RWPE2 (cell line): ENCODE results near the gene RRH.
"Not testable (repeated sequence)": the region's sequence is repeated elsewhere in the genome, so short reads cannot be mapped to it uniquely, and the experiment has no call there.

Experiments
- ATAC-seq: fragments of 200-7000 bp; cut with Tn5 transposase; 3 replicates; pipeline ENCODE4 v1.9.1; 2021; ENCODE audit warnings: low read depth
- DNase-seq: peaks from one replicate; pipeline ENCODE4 v3.0.0-alpha.2; 2020; ENCODE audit warnings: low spot score
- H3K27ac ChIP-seq: fragments of 450-650 bp; 2 replicates; pipeline ENCODE4 v1.5.1; 2017; ENCODE audit warnings: mild to moderate bottlenecking; ENCODE audit not compliant: poor library complexity, severe bottlenecking
- H3K27me3 ChIP-seq: fragments of 250-450 bp; sonication (Bioruptor Pico); 2 replicates; pipeline ENCODE4 v1.5.1; 2021; ENCODE audit warnings: mild to moderate bottlenecking, moderate library complexity; ENCODE audit not compliant: insufficient read depth, poor library complexity, severe bottlenecking
- H3K36me3 ChIP-seq: fragments of 250-450 bp; sonication (Bioruptor Pico); 2 replicates; pipeline ENCODE4 v1.5.1; 2020; ENCODE audit warnings: low read depth, mild to moderate bottlenecking, moderate library complexity
- H3K4me1 ChIP-seq: fragments of 250-450 bp; sonication (Bioruptor Pico); 2 replicates; pipeline ENCODE4 v1.5.1; 2021; ENCODE audit warnings: mild to moderate bottlenecking, moderate library complexity; ENCODE audit not compliant: insufficient read depth, poor library complexity, severe bottlenecking
- H3K4me3 ChIP-seq: fragments of 250-450 bp; sonication (Bioruptor Pico); 2 replicates; pipeline ENCODE4 v1.5.1; 2021; ENCODE audit warnings: mild to moderate bottlenecking, moderate library complexity; ENCODE audit not compliant: severe bottlenecking
- H3K9me3 ChIP-seq: fragments of 250-450 bp; sonication (Bioruptor Pico); 2 replicates; pipeline ENCODE4 v1.5.1; 2021; ENCODE audit warnings: mild to moderate bottlenecking, moderate library complexity; ENCODE audit not compliant: severe bottlenecking
- CTCF ChIP-seq: fragments of 450-650 bp; IDR thresholded peaks from one replicate; pipeline ENCODE4 v1.5.1; 2017; ENCODE audit warnings: mild to moderate bottlenecking, moderate library complexity; ENCODE audit not compliant: poor library complexity, severe bottlenecking

The RRH gene

DNA sequence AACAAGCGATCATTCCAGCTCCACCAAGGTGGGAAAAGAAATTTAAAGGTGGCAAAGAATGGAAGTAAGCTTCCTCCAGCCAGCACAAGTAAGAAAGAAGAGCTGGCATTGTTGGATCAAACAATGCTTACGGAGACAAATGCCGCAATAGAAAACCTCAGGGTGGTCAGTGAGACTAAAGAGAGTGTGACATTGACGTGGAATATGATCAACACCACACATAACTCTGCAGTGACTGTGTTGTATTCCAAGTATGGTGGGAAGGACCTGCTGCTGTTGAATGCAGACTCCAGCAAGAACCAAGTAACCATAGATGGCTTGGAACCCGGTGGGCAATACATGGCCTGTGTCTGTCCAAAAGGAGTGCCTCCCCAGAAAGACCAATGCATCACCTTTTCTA is 42.3 kb downstream of the RRH start:
- Histone ChIP-seq H3K27me3 (no peaks in the 10 kb centered on the region), H3K4me1 (no peaks in the 10 kb centered on the region), H3K36me3 (no peaks in the 10 kb centered on the region), H3K27ac (no peak overlapping the region), H3K9me3 (no peaks in the 10 kb centered on the region), H3K4me3 (no peak overlapping the region)
- DNase-seq (no peak), ATAC-seq (no peak)
- TF ChIP-seq CTCF: no peak

- TF ChIP-seq CTCF: no peak
- no peaks in the 10 kb centered on the region for H3K9me3 ChIP-seq
- H3K36me3 ChIP-seq: no peaks in the 10 kb centered on the region
Measured at GRCh38 chr4:109872065-109872464, 44.3 kb downstream of the RRH start.

GRCh38 chr4:109872950-109873656 is 45.3 kb downstream of the RRH start:
- Histone ChIP-seq H3K4me3 (no peak overlapping the region), H3K36me3 (no peaks in the 10 kb centered on the region), H3K9me3 (no peaks in the 10 kb centered on the region), H3K4me1 (no peaks in the 10 kb centered on the region), H3K27ac (no peak overlapping the region), H3K27me3 (no peaks in the 10 kb centered on the region)
- DNase-seq (no peak), ATAC-seq (no peak)
- TF ChIP-seq CTCF: no peak

More at GRCh38 chr4:109872065-109872464, 44.3 kb downstream of the RRH start:
- H3K4me3 ChIP-seq: no peak overlapping the region
- no peaks in the 10 kb centered on the region for H3K4me1 ChIP-seq
- ATAC-seq (no peak), DNase-seq (no peak)
- no peak overlapping the region for H3K27ac ChIP-seq
- no peaks in the 10 kb centered on the region for H3K27me3 ChIP-seq

GRCh38 chr4:109873791-109874514 is 46.2 kb downstream of the RRH start:
- Histone ChIP-seq H3K27ac (no peak overlapping the region), H3K9me3 (no peaks in the 10 kb centered on the region), H3K4me3 (no peak overlapping the region), H3K36me3 (no peaks in the 10 kb centered on the region), H3K27me3 (no peaks in the 10 kb centered on the region), H3K4me1 (no peaks in the 10 kb centered on the region)
- TF ChIP-seq CTCF: no peak
- DNase-seq (no peak), ATAC-seq (no peak)

DNA sequence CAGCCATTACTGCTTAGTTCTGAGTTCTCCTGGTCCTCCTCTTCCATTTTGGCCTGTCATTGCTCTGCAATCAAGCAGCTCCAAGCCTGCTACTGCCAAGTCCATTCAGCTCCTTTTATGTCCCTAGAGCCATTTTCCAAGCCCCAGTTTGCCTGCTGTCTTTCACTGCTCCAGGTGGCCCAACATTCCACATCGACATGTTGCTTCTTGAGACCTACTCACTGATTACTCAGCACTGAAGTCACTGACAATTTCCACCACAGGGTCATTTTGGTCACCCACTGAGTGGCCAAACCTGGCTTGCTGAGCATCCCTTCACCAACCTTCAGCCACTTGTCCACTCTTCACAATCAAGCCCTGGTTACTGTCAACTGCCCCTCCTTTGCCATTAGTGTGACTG is 47.3 kb downstream of the RRH start:
- Histone ChIP-seq H3K36me3 (no peaks in the 10 kb centered on the region), H3K27ac (no peak overlapping the region), H3K4me1 (no peaks in the 10 kb centered on the region), H3K27me3 (no peaks in the 10 kb centered on the region), H3K4me3 (no peak overlapping the region), H3K9me3 (no peaks in the 10 kb centered on the region)
- no peak for TF ChIP-seq CTCF
- DNase-seq: no peak
- no peak for ATAC-seq

DNA sequence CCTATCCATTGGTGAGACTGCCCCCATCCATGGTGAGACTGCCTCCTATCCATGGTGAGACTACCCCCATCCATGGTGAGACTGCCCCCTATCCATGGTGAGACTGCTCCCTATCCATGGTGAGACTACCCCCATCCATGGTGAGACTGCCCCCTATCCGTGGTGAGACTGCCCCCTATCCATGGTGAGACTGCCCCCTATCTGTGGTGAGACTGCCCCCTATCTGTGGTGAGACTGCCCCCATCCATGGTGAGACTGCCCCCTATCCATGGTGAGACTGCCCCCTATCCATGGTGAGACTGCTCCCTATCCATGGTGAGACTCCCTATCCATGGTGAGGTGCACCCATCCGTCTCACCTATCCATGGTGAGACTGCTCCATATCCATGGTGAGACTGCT is 47.8 kb downstream of the RRH start:
- ATAC-seq, H3K4me1 ChIP-seq, H3K4me3 ChIP-seq: not testable (repeated sequence)

More for the DNA sequence above, 47.8 kb downstream of the RRH start:
- H3K27me3 ChIP-seq, H3K9me3 ChIP-seq, H3K27ac ChIP-seq, DNase-seq, H3K36me3 ChIP-seq: not testable (repeated sequence)
